ENCODE measurements around the gene RRP1B. TPM values are rescaled to one million over a fixed set of nuclear protein-coding genes. Genes with fewer than 3 reads are reported as not detected.
A peak's percentile ranks its signal among the peaks of the same experiment; 100 is the strongest.

Gene RRP1B
- total and polyA plus RNA-seq, 2 donors (not counting 1 experiment from before 2014, with no cell fraction given) = 11.7 to 20.3 TPM

GRCh38 chr21:43665879-43666278 is 6.5 kb downstream of the RRP1B start:
- H3K4me1 ChIP-seq (ENCODE audit: control insufficient read depth, extremely low read depth, insufficient read depth, low read length) = no peaks in the 10 kb centered on the region
- DNase-seq (ENCODE audit: low read depth in 2 of 2) = no peak
- H3K36me3 ChIP-seq (ENCODE audit: control insufficient read depth, insufficient read depth, low read length) = peaks cover 4% of the 10 kb centered on the region
- no peaks in the 10 kb centered on the region for H3K27me3 ChIP-seq (ENCODE audit: control insufficient read depth, insufficient read depth, low read length)
- no peak overlapping the region for H3K27ac ChIP-seq (ENCODE audit: insufficient read depth, low read length)
- H3K9ac ChIP-seq (ENCODE audit: insufficient read depth, low read length) = no peak overlapping the region
- no peak overlapping the region for H2AFZ ChIP-seq (ENCODE audit: low read length)
- TF ChIP-seq EZH2 (IDR thresholded peaks at IDR 0.05; ENCODE audit: low read length, missing control alignments) = no peak
- TF ChIP-seq CTCF (conservative IDR thresholded peaks at IDR 0.05 in 1 of 2, IDR thresholded peaks at IDR 0.05 in 1 of 2; ENCODE audit: low read depth in 1 of 2, low read length in 2 of 2) = no peak
- H3K4me3 ChIP-seq (replicated peaks in 1 of 4; ENCODE audit: control extremely low read depth in 1 of 4, insufficient read depth in 1 of 4, low read depth in 3 of 4, low read length in 4 of 4) = no peak overlapping the region
- no peak overlapping the region for H3K4me2 ChIP-seq (ENCODE audit: extremely low read depth, insufficient read depth, low read length)
- H4K20me1 ChIP-seq (ENCODE audit: control insufficient read depth, extremely low read depth, insufficient read depth, low read length) = peaks cover 2% of the 10 kb centered on the region
- H3K9me3 ChIP-seq (ENCODE audit: control insufficient read depth, insufficient read depth, low read depth, low read length) = no peaks in the 10 kb centered on the region
- H3K79me2 ChIP-seq (ENCODE audit: control insufficient read depth, insufficient read depth, low read length) = peaks cover 41% of the 10 kb centered on the region

- DNase-seq (ENCODE audit: low read depth in 2 of 2) = peak; percentile 72 to 80
- H3K4me1 ChIP-seq (ENCODE audit: control insufficient read depth, extremely low read depth, insufficient read depth, low read length) = no peaks in the 10 kb centered on the region
- peaks cover 2% of the 10 kb centered on the region for H4K20me1 ChIP-seq (ENCODE audit: control insufficient read depth, extremely low read depth, insufficient read depth, low read length)
- H3K4me2 ChIP-seq (ENCODE audit: extremely low read depth, insufficient read depth, low read length) = no peak overlapping the region
- peaks cover 4% of the 10 kb centered on the region for H3K36me3 ChIP-seq (ENCODE audit: control insufficient read depth, insufficient read depth, low read length)
- TF ChIP-seq EZH2 (IDR thresholded peaks at IDR 0.05; ENCODE audit: low read length, missing control alignments) (no peak), CTCF (conservative IDR thresholded peaks at IDR 0.05 in 1 of 2, IDR thresholded peaks at IDR 0.05 in 1 of 2; ENCODE audit: low read depth in 1 of 2, low read length in 2 of 2) (no peak)
- H2AFZ ChIP-seq (ENCODE audit: low read length) = no peak overlapping the region
- H3K27ac ChIP-seq (ENCODE audit: insufficient read depth, low read length) = no peak overlapping the region
- peaks cover 30% of the 10 kb centered on the region for H3K79me2 ChIP-seq (ENCODE audit: control insufficient read depth, insufficient read depth, low read length)
- no peaks in the 10 kb centered on the region for H3K27me3 ChIP-seq (ENCODE audit: control insufficient read depth, insufficient read depth, low read length)
- no peak overlapping the region for H3K4me3 ChIP-seq (replicated peaks in 1 of 4; ENCODE audit: control extremely low read depth in 1 of 4, insufficient read depth in 1 of 4, low read depth in 3 of 4, low read length in 4 of 4)
- H3K9me3 ChIP-seq (ENCODE audit: control insufficient read depth, insufficient read depth, low read depth, low read length) = no peaks in the 10 kb centered on the region
- no peak overlapping the region for H3K9ac ChIP-seq (ENCODE audit: insufficient read depth, low read length)
These were observed 8.0 kb downstream of the RRP1B start for GRCh38 chr21:43667191-43667904.

- Histone ChIP-seq H3K9ac (ENCODE audit: insufficient read depth, low read length) (no peak overlapping the region), H2AFZ (ENCODE audit: low read length) (no peak overlapping the region), H3K36me3 (ENCODE audit: control insufficient read depth, insufficient read depth, low read length) (peaks cover 8% of the 10 kb centered on the region), H3K27ac (ENCODE audit: insufficient read depth, low read length) (no peak overlapping the region), H3K4me3 (replicated peaks in 1 of 4; ENCODE audit: control extremely low read depth in 1 of 4, insufficient read depth in 1 of 4, low read depth in 3 of 4, low read length in 4 of 4) (no peak overlapping the region), H3K9me3 (ENCODE audit: control insufficient read depth, insufficient read depth, low read depth, low read length) (no peaks in the 10 kb centered on the region), H3K4me2 (ENCODE audit: extremely low read depth, insufficient read depth, low read length) (no peak overlapping the region), H3K4me1 (ENCODE audit: control insufficient read depth, extremely low read depth, insufficient read depth, low read length) (no peaks in the 10 kb centered on the region), H4K20me1 (ENCODE audit: control insufficient read depth, extremely low read depth, insufficient read depth, low read length) (peaks cover 2% of the 10 kb centered on the region), H3K27me3 (ENCODE audit: control insufficient read depth, insufficient read depth, low read length) (no peaks in the 10 kb centered on the region), H3K79me2 (ENCODE audit: control insufficient read depth, insufficient read depth, low read length) (peaks cover 21% of the 10 kb centered on the region)
- no peak for DNase-seq (ENCODE audit: low read depth in 2 of 2)
- no peak for TF ChIP-seq EZH2 (IDR thresholded peaks at IDR 0.05; ENCODE audit: low read length, missing control alignments)
- TF ChIP-seq CTCF (conservative IDR thresholded peaks at IDR 0.05 in 1 of 2, IDR thresholded peaks at IDR 0.05 in 1 of 2; ENCODE audit: low read depth in 1 of 2, low read length in 2 of 2) = no peak
These were observed 10.7 kb downstream of the RRP1B start for GRCh38 chr21:43669828-43670605.
